ENCODE results near the gene SASH3.

SASH3 gene

GRCh38 chrX:129760155-129760554 lies 19.6 kb upstream of the SASH3 start:
- no peak for DNase-seq

DNA sequence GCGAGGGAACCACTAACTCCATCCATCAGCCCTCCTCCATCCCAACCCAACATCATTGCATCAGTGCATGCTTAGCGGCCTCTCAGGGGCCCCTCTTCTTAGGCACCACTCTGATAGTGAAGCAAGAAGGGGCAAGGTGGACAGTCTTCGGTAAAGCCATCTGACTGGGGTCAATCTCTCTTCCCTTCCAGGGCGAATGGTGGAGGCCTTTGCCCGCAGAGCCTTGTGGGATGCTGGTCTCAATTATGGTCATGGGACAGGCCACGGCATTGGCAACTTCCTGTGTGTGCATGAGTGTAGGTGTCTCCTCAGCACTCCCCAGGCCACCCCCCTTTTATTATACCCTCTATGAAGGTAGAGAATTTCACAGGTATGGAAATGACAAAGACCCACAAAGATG lies 18.8 kb upstream of the SASH3 start:
- DNase-seq, result no peak

DNA sequence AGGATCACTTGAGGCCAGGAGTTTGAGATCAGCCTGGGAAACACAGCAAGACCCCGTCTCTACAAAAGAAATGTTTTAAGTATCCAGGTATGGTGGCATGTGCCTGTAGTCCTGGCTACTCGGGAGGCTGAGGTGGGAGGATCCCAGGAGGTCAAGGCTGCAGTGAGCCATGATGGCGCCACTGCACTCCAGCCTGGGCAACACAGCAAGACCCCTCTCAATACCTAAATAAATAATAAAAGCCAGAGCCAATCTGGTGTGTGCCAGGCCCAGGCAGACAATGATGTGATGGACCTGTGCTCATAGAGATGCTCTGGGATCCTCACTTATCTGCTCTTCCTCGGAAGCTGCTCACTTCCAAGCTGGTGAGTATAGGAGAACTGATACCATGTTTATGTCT lies 18.2 kb upstream of the SASH3 start:
- no peak for DNase-seq

- no peak for DNase-seq
These were observed 17.3 kb upstream of the SASH3 start for GRCh38 chrX:129762448-129762847.

DNA sequence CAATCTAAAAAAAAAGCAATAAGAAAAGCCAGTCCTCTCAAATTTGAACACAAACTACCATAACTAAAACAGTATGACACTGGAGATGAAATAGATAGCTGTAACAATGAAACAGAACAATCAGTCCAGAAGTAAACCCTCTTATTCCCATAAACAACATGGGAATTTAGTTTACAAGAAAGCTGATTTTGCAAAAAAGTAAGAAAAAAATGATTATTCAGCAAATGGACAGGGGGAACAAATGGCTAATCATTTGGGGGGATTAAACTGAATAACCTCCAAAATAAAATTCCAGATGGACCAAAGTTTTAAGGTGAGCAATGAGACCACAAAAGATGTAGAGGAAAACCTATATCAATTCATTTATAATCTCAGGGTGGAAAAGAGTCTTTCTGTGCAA lies 16.1 kb upstream of the SASH3 start:
- DNase-seq, result no peak

- no peak for DNase-seq
These were observed 11.6 kb upstream of the SASH3 start for GRCh38 chrX:129768186-129768585.

DNA sequence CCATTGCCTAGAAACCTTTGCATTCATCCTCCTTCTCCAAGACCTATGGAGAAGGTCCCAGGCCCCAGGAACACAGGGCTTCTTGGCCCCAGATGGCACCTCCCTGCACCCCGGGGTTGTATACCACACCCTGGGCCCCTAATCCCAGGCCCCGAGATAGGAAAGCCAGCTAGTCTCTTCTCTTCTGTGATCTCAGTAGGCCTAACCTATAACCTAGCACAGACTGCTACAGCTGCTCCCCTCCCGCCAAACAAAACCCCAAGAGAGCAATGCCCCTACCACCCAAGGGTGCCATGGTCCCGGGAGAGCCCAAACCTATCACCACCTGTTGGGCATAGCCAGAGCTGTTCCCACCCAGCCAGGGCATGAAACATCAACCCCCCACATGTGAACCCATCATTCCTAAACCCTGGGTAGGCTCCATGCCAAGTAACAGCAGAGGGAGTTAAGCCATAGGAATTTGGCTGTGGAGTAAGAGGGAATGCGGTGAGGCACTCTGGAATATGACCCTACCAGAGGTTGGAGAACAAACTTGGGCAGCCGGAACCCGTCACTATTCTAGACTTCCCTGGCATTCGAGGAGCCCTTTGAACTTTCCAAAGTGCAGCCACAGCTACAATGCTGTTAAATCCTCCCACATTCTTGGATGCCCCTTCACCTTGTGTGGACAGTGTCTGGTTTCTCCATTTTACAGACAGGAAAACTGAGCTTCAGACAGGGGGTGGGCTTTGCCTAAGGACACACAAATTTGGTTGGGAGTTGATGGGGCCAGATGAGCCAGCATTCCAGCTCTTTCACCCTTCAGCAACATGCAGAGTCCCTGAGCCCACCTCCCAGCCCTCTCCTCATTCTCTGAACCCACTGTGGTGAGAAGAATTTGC lies 10.9 kb upstream of the SASH3 start:
- no peak for DNase-seq

DNA sequence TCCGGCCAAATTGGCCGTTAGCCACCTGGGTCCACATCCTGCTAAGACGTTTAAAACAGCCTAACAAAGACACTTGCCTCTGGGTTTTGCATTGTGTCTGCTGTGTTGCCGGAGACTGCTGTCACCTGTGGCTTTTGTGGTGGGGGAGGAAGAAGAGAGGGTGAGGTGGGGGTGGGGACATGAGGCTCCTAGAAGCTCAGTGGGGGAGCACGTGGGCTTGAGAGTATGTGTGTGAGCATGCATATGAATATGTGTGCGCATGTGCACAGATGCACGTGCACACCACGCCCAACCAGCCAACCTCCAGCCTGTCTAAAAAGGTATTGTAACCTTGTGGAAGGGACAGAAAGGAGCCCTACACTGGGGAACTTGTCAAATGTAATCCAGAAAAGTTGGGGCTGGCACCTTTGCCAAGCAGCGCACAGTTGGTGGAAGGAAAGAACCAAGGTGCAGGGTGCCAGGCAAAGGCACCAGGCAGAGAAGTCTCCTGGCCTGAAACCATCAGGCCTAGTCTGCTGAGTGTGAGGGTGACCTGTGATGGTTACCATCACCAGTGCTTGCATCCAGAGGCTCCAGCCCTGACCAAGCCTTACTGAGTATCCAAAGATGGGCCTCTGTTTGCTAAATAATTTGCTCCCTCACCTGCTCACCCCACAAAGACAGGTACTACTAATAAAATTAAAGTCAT lies 10.1 kb upstream of the SASH3 start:
- no peak for DNase-seq

GRCh38 chrX:129771266-129771995 lies 8.3 kb upstream of the SASH3 start:
- DNase-seq, result no peak

- DNase-seq, result no peak
These were observed 6.8 kb upstream of the SASH3 start for GRCh38 chrX:129772796-129773431.

- DNase-seq, result no peak
These were observed 5.9 kb upstream of the SASH3 start for GRCh38 chrX:129773649-129774458.

DNA sequence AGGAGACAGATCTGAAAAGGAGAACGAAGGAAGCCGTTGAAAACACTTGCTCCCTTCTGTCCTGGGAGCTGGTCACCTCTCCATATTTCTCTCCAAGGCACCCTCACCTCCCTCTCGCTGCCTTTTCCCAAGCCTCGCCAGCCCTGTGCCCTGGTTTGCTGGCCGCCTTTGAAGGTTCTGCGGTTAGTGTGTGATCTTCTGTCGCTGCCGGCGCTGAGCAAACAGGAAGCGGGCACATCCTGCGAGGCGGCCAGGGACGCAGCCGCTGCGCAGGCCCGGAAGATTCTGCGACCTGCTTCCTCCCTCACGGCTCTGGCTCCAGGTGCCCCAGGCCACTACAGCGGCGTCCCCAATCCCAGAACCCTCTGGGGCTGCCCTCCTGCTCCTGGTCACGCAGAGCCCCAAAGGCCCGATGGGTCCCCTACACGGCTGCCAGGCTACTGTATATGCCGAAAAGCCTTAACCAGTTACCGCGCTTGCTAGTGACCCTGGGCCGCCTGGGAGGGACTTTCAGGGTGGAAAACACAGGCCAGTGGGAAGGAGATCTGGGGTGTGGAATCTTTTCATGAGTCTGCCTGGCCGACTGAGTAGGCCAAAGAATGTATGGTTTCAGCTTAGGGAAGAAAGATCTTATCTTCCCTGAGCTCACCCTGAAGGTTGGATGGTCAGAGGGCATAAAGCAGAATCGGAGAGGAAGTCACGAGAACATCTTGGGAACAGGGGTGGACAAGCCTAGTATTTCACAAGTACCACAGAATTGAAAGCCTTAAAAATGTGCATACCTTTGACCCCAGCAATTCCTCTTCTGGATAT lies 2.3 kb upstream of the SASH3 start:
- no peak for DNase-seq

DNA sequence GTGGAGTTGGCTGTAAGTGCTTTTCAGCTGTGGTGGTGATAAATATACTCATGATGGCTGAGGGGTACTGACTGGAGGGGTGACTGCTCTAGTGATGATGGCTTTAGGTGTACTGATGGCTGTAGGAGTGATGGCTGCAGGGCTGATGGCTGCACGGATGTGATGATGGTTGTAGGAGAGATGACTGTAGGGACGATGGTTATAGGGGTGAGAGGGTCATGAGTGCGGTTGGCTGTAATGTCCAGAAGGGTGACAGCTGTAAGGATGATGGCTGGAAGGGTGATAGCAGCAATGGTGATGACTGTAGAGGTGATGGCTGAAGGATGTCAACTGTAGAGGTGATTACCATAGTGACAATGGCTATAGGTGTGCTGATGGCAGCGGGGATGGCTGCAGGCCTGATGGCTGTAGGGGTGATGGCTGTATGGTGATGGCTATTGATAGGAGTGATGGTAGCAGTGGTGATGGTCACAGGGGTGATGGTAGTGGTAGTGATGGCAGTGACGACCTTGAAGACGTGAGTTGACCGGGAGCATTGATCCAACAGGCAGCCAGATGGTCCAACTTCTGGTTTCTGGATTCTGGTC lies 570 bp upstream of the SASH3 start:
- DNase-seq, result no peak

DNA sequence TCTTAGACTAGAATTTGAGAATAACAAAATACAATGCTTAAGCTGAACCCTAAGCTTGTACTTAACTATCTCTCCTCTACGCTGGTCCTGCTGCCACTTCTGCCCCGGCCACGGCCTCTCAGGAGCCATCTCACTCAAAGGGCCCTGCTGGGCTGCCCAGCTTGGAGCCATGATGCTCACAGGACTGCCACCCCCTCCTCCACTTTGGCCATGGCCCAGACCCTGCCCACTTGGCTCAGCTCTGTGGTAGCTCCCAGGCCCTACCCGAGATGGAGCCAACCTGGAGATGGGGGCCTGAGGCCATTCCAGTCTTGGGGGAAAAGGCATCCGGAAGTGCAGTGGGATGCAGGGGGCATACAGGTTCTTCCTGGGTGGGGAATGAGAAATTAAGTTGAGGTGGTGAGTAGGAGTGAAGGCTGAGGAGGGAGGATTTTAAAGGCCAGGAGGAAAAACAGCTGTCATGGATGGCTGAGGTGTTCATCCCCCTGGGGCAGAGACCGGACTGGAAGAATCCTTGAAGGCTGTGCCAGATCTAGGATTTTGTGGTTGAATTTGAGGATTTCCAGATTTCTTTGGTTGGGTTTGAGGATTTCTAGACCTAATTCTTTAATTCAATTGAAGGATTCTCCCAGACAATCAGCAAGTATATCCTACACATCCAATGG lies 824 bp downstream of the SASH3 start:
- no peak for DNase-seq

- DNase-seq, result no peak
These were observed 1.5 kb downstream of the SASH3 start for GRCh38 chrX:129781134-129781672.

- DNase-seq, result no peak
These were observed 2.1 kb downstream of the SASH3 start for GRCh38 chrX:129781680-129782495.

- DNase-seq, result no peak
These were observed 3.0 kb downstream of the SASH3 start for GRCh38 chrX:129782706-129783105.

DNA sequence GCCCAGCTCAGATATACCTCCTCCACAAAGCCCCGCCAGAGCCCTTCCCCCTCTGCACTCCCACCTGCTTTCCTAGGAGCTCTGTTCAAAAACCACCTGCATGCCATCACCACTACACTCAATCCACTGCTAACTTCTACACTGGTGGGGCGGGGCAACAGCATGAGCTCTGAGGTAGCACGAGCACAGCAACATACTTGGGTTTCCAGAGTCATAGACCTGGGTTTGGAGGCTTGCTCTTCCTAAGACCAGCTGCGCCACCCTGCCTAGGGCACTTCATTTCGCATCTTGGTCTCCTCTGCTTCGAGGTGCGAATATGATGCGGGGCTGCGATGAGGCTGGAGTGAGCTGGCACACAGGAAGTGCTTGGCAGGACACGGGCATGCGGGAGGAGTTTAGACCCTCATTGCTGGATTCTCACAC lies 3.6 kb downstream of the SASH3 start:
- no peak for DNase-seq

GRCh38 chrX:129784371-129784770 lies 4.6 kb downstream of the SASH3 start:
- DNase-seq, result no peak

Data from NCI-H1092 treated with DMSO at 0.1 percent for 48 hours (cell line).